ENCODE results near the gene MIS12. TPM values are rescaled to one million over a fixed set of nuclear protein-coding genes. Genes with fewer than 3 reads are reported as not detected.

MIS12 gene
- total and polyA plus RNA-seq, 9 of the 15 experiments (the other 6 are each of a cell fraction or from before 2014, with no cell fraction given), result 13.5 to 31.9 (median 25.5) TPM

GRCh38 chr17:5478992-5479391, 7.4 kb upstream of the MIS12 start:
- Histone ChIP-seq H3K4me3 (no peak overlapping the region), H3K27me3 (ENCODE audit: control insufficient read depth in 2 of 2, insufficient read depth in 2 of 2, low read length in 2 of 2) (no peaks in the 10 kb centered on the region), H3K9me3 (replicated peaks; ENCODE audit: control insufficient read depth, insufficient read depth, low read depth, low read length) (no peaks in the 10 kb centered on the region), H3K4me1 (replicated peaks in 1 of 2; ENCODE audit: control insufficient read depth in 2 of 2, insufficient read depth in 2 of 2, low read length in 2 of 2) (no peaks in the 10 kb centered on the region), H3K79me2 (ENCODE audit: control insufficient read depth, insufficient read depth, low read length) (peaks cover 4% of the 10 kb centered on the region; the same call in 1 of the 3 replicates), H3K4me2 (ENCODE audit: insufficient read depth, low read length) (no peak overlapping the region), H4K20me1 (replicated peaks; ENCODE audit: control insufficient read depth, insufficient read depth, low read length) (no peaks in the 10 kb centered on the region; the same call in 1 of the 2 replicates), H3K9me1 (ENCODE audit: control insufficient read depth, insufficient read depth, low read length) (no peaks in the 10 kb centered on the region), H3K9ac (ENCODE audit: insufficient read depth in 1 of 2, low read depth in 2 of 2, low read length in 2 of 2) (no peak overlapping the region), H3K27ac (ENCODE audit: extremely low read depth, low read depth, low read length) (no peak overlapping the region), H3K36me3 (ENCODE audit: control insufficient read depth, insufficient read depth, low read length) (peaks cover 88% of the 10 kb centered on the region), H2AFZ (ENCODE audit: low read depth, low read length) (no peak overlapping the region)
- BruUV-seq (replicated peaks), result no TSS peak
- in situ Hi-C loops (cut with MboI) (no loop called here), intact Hi-C loops (cut with micrococcal nuclease) (no loop called here)
- 72% methylated on average over 4 of the region's 4 CpGs for WGBS (ENCODE audit: insufficient coverage, low coverage, missing lambda C conversion rate)
- FAIRE-seq, result no peak
- POLR2A ChIA-PET, result interaction anchor here (1.8 kb wide), 1 partner anchor 13 kb away, joined by 5 read pairs; no protein-coding TSS in a partner anchor
- DNase-seq (ENCODE audit: extremely low read depth in 1 of 4, low spot score in 3 of 4), result no peak
- TF ChIP-seq ATF2 (CRISPR knock-in tag; IDR thresholded peaks at IDR 0.05) (no peak), PCBP1 (IDR thresholded peaks at IDR 0.05; ENCODE audit: low read depth, low read length, poor library complexity, severe bottlenecking) (no peak), C11orf30 (IDR thresholded peaks at IDR 0.05; ENCODE audit: low read depth) (no peak), POLR2A (conservative IDR thresholded peaks at IDR 0.05) (no peak), ZNF717 (CRISPR knock-in tag; IDR thresholded peaks at IDR 0.05) (no peak), KDM4B (IDR thresholded peaks at IDR 0.05; ENCODE audit: borderline replicate concordance in 2 of 2, low read depth in 1 of 2) (no peak), ZNF449 (CRISPR knock-in tag; IDR thresholded peaks at IDR 0.05) (no peak), BDP1 (IDR thresholded peaks at IDR 0.05; ENCODE audit: insufficient read depth, insufficient read length) (no peak), BRF1 (IDR thresholded peaks at IDR 0.05; ENCODE audit: borderline replicate concordance, extremely low read depth, insufficient read length) (no peak), ZNF347 (CRISPR knock-in tag; IDR thresholded peaks at IDR 0.05; ENCODE audit: low read depth) (no peak), ZBTB1 (CRISPR knock-in tag; IDR thresholded peaks at IDR 0.05; ENCODE audit: borderline replicate concordance, low read depth) (no peak), ZNF165 (CRISPR knock-in tag; IDR thresholded peaks at IDR 0.05; ENCODE audit: borderline replicate concordance) (no peak), TCF7 (IDR thresholded peaks at IDR 0.05; ENCODE audit: borderline replicate concordance) (no peak), ZNF23 (CRISPR knock-in tag; IDR thresholded peaks at IDR 0.05) (no peak), FOS (IDR thresholded peaks at IDR 0.05; ENCODE audit: extremely low read depth, insufficient read length) (no peak), MAZ (CRISPR knock-in tag; conservative IDR thresholded peaks at IDR 0.05 in 1 of 2, IDR thresholded peaks at IDR 0.05 in 1 of 2) (no peak), L3MBTL2 (IDR thresholded peaks at IDR 0.05) (no peak), MED1 (CRISPR knock-in tag; IDR thresholded peaks at IDR 0.05; ENCODE audit: borderline replicate concordance) (no peak), ZNF79 (CRISPR knock-in tag; IDR thresholded peaks at IDR 0.05; ENCODE audit: low read depth) (no peak)
- CTCF ChIA-PET (ENCODE audit: low intra/inter-chr PET ratio), result no interaction called here
- no peak for ATAC-seq

Measured in K562 (cell line).